HepG2 (cell line): Measurements from ENCODE around the gene RBM34. TPM values are rescaled to one million over a fixed set of nuclear protein-coding genes. Genes with fewer than 3 reads are reported as not detected.

Experiments used
- ASH2L ChIP-seq: fragments of 300-600, 200-600 bp; sonication (generic); IDR thresholded peaks from 2 replicates; pipeline ENCODE4 v1.7.0; 2017; ENCODE audit warnings: low read depth, mild to moderate bottlenecking, moderate library complexity, mixed read lengths, low read length; ENCODE audit not compliant: insufficient read length
- E2F2 ChIP-seq: sonication (generic); formaldehyde crosslinking; IDR thresholded peaks from 2 replicates; pipeline ENCODE4 v1.4.0; 2020; ENCODE audit warnings: missing genetic modification reagents, borderline replicate concordance
- FOSL1 ChIP-seq: sonication (generic); formaldehyde crosslinking; IDR thresholded peaks from 2 replicates; pipeline ENCODE4 v1.9.0; 2021; ENCODE audit warnings: missing genetic modification reagents, borderline replicate concordance
- GATAD1 ChIP-seq: IDR thresholded peaks from 2 replicates; pipeline ENCODE4 v1.6.1; 2016; ENCODE audit warnings: missing genetic modification reagents, missing compliant biosample characterization
- ISL2 ChIP-seq: sonication (generic); formaldehyde crosslinking; IDR thresholded peaks from 2 replicates; pipeline ENCODE4 v1.5.0; 2020; ENCODE audit warnings: missing genetic modification reagents
- JARID2 ChIP-seq: sonication (generic); formaldehyde crosslinking; IDR thresholded peaks from 2 replicates; pipeline ENCODE4 v1.8.1; 2023; ENCODE audit warnings: missing genetic modification reagents, inconsistent platforms; ENCODE audit not compliant: insufficient replicate concordance
- NR0B2 ChIP-seq: sonication (generic); formaldehyde crosslinking; IDR thresholded peaks from 2 replicates; pipeline ENCODE4 v1.4.0; 2020; ENCODE audit warnings: mild to moderate bottlenecking, missing genetic modification reagents
- ONECUT2 ChIP-seq: sonication (generic); formaldehyde crosslinking; IDR thresholded peaks from 2 replicates; pipeline ENCODE4 v1.4.0; 2020; ENCODE audit warnings: missing genetic modification reagents
- RXRA ChIP-seq: sonication (generic); formaldehyde crosslinking; IDR thresholded peaks from 2 replicates; pipeline ENCODE4 v1.5.1; 2020; ENCODE audit warnings: missing genetic modification reagents
- SOX13 ChIP-seq, 3 experiments: fragments of 450-650 bp in 1 of 3; sonication (generic) in 1 of 3; formaldehyde crosslinking in 1 of 3; IDR thresholded peaks in 2 of 3; conservative IDR thresholded peaks in 1 of 3; 2 replicates each; pipeline versions ENCODE4 v1.5.0 to v1.6.1; 2016 to 2020; ENCODE audit warnings: antibody characterized with exemption in 1 of 3, mild to moderate bottlenecking in 1 of 3, missing compliant biosample characterization in 1 of 3, missing genetic modification reagents in 1 of 3, moderate library complexity in 1 of 3
- SRSF1 ChIP-seq: fragments of 200-400 bp; formaldehyde crosslinking; optimal IDR thresholded peaks from 2 replicates; pipeline ENCODE3; 2017; ENCODE audit warnings: mild to moderate bottlenecking, low read depth, low read length, moderate library complexity
- TCF7 ChIP-seq: sonication (generic); IDR thresholded peaks from 2 replicates; pipeline ENCODE4 v1.6.1; 2016; ENCODE audit warnings: antibody characterized with exemption, low read depth
- ZC3H13 ChIP-seq: sonication (generic); formaldehyde crosslinking; IDR thresholded peaks from 2 replicates; pipeline ENCODE4 v1.8.1; 2023; ENCODE audit warnings: mild to moderate bottlenecking, missing genetic modification reagents, moderate library complexity
- ZNF205 ChIP-seq: IDR thresholded peaks from 2 replicates; pipeline ENCODE4 v1.6.1; 2018; ENCODE audit warnings: missing biosample characterization, missing genetic modification reagents
- ZNF577 ChIP-seq: sonication (generic); formaldehyde crosslinking; IDR thresholded peaks from 2 replicates; pipeline ENCODE4 v1.4.0; 2020; ENCODE audit warnings: mild to moderate bottlenecking, low read depth, missing genetic modification reagents, borderline replicate concordance
- ZSCAN29 ChIP-seq: sonication (generic); formaldehyde crosslinking; conservative IDR thresholded peaks from 2 replicates; pipeline ENCODE4 v1.4.0; 2020; ENCODE audit warnings: mild to moderate bottlenecking, missing genetic modification reagents
- polyA plus RNA-seq, 8 experiments: library from polyadenylated mRNA; depleted of rRNA in 3 of 8; stranded (reverse) in 7 of 8; unstranded in 1 of 8; fragments of >200 nt; fragmentation: Illumina TruSeq in 4 of 8; extraction: Trizol in 4 of 8; gene quantifications; 2 replicates each; pipeline versions ENCODE4 v1.2.1 to v1.2.3, GENCODE V29; 2011 to 2016; ENCODE audit warnings: low read depth in 4 of 8, missing spikeins in 1 of 8, mixed read lengths in 1 of 8; ENCODE audit not compliant: insufficient read depth in 1 of 8
- total RNA-seq, 5 experiments: library from RNA; depleted of rRNA; stranded (reverse); fragments of >200 nt; fragmentation: Illumina TruSeq; extraction: Trizol; gene quantifications; 2 replicates each; pipeline ENCODE4 v1.2.3, GENCODE V29; 2016; ENCODE audit warnings: low read depth in 1 of 5
- TF ChIP-seq, protein P1 (sequence below): IDR thresholded peaks from 2 replicates; pipeline ENCODE4 v1.6.1; 2016; ENCODE audit warnings: low read depth, missing genetic modification reagents, missing compliant biosample characterization
- TF ChIP-seq, protein P2 (sequence below): IDR thresholded peaks from 2 replicates; pipeline ENCODE4 v1.6.1; 2016

Gene RBM34
- total and polyA plus RNA-seq, 2 of the 13 experiments (the other 11 are each of a cell fraction or from before 2014, with no cell fraction given): 34.7 to 73.0 TPM

DNA sequence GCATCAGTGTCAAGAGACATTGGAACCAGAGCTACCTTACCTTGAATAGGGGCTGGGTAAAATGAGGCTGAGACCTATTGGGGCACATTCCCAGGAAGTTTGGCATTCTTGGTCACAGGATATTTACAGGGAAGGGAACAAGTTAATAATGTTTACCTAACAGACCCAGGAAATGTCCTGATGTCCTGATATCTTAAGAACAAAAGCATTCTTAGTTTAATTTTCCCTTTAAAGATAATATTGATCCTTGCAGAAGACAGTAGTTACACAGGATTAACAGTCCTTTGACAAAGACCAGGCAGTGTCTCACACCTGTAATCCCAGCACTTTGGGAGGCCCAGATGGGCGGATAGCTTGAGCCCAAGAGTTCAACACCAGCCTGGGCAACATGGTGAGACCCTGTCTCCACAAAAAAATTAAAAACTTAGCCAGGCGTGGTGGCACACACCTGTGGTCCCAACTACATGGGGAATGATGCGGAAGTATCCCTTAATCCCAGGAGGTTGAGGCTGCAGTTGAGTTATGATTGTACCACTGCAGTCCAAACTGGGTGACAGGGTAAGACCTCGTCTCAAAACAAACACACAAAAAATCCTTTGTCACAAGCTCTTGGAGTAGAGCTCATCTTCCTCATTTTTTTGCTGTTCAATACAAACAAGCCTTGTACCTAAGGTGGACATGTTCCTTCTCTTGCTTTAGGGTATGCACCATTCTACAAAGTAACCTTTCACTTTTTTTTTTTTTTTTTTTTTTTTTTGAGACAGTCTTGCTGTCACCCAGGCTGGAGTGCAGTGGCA is 31.1 kb downstream of the RBM34 start (continued):
- TF ChIP-seq, protein P1, sequence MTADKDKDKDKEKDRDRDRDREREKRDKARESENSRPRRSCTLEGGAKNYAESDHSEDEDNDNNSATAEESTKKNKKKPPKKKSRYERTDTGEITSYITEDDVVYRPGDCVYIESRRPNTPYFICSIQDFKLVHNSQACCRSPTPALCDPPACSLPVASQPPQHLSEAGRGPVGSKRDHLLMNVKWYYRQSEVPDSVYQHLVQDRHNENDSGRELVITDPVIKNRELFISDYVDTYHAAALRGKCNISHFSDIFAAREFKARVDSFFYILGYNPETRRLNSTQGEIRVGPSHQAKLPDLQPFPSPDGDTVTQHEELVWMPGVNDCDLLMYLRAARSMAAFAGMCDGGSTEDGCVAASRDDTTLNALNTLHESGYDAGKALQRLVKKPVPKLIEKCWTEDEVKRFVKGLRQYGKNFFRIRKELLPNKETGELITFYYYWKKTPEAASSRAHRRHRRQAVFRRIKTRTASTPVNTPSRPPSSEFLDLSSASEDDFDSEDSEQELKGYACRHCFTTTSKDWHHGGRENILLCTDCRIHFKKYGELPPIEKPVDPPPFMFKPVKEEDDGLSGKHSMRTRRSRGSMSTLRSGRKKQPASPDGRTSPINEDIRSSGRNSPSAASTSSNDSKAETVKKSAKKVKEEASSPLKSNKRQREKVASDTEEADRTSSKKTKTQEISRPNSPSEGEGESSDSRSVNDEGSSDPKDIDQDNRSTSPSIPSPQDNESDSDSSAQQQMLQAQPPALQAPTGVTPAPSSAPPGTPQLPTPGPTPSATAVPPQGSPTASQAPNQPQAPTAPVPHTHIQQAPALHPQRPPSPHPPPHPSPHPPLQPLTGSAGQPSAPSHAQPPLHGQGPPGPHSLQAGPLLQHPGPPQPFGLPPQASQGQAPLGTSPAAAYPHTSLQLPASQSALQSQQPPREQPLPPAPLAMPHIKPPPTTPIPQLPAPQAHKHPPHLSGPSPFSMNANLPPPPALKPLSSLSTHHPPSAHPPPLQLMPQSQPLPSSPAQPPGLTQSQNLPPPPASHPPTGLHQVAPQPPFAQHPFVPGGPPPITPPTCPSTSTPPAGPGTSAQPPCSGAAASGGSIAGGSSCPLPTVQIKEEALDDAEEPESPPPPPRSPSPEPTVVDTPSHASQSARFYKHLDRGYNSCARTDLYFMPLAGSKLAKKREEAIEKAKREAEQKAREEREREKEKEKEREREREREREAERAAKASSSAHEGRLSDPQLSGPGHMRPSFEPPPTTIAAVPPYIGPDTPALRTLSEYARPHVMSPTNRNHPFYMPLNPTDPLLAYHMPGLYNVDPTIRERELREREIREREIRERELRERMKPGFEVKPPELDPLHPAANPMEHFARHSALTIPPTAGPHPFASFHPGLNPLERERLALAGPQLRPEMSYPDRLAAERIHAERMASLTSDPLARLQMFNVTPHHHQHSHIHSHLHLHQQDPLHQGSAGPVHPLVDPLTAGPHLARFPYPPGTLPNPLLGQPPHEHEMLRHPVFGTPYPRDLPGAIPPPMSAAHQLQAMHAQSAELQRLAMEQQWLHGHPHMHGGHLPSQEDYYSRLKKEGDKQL (CRISPR knock-in tag): peak; percentile 78; the same call in 1 of the 2 replicates
- TF ChIP-seq GATAD1 (CRISPR knock-in tag): no peak
- no peak for TF ChIP-seq ZNF577 (CRISPR knock-in tag)
- TF ChIP-seq ASH2L: peak; percentile 32
- TF ChIP-seq, protein P2, sequence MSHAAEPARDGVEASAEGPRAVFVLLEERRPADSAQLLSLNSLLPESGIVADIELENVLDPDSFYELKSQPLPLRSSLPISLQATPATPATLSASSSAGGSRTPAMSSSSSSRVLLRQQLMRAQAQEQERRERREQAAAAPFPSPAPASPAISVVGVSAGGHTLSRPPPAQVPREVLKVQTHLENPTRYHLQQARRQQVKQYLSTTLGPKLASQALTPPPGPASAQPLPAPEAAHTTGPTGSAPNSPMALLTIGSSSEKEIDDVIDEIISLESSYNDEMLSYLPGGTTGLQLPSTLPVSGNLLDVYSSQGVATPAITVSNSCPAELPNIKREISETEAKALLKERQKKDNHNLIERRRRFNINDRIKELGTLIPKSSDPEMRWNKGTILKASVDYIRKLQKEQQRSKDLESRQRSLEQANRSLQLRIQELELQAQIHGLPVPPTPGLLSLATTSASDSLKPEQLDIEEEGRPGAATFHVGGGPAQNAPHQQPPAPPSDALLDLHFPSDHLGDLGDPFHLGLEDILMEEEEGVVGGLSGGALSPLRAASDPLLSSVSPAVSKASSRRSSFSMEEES (CRISPR knock-in tag): no peak; the same call in none of the 2 replicates
- TF ChIP-seq ONECUT2 (CRISPR knock-in tag): peak; percentile 81
- TF ChIP-seq ZC3H13: 0 out of 2 replicates have a peak, but pooled peaks have one; percentile 2
- TF ChIP-seq ZNF205 (CRISPR knock-in tag): no peak
- peak; percentile 92 for TF ChIP-seq ISL2 (CRISPR knock-in tag)
- TF ChIP-seq TCF7: peak; percentile 91
- TF ChIP-seq JARID2 (CRISPR knock-in tag): peak; percentile 25
- TF ChIP-seq FOSL1 (CRISPR knock-in tag): no peak; the same call in 1 of the 2 replicates
- TF ChIP-seq SRSF1: no peak
- no peak for TF ChIP-seq E2F2 (CRISPR knock-in tag)
- 0 out of 2 replicates have a peak, but pooled peaks have one; percentile 19 for TF ChIP-seq ZSCAN29 (CRISPR knock-in tag)
- peak; percentile 90; the same call in 1 of the 2 replicates for TF ChIP-seq SOX13 (IDR thresholded peaks at IDR 0.05)
- TF ChIP-seq SOX13 (CRISPR knock-in tag; conservative IDR thresholded peaks at IDR 0.05 in 1 of 2, IDR thresholded peaks at IDR 0.05 in 1 of 2): peak in 1 of 2 experiments; percentile 95; a peak in 2 of 4 replicates
- 0 out of 2 replicates have a peak, but pooled peaks have one; percentile 7 for TF ChIP-seq RXRA (CRISPR knock-in tag)
- no peak for TF ChIP-seq NR0B2 (CRISPR knock-in tag)
